NCI-H1048 (cell line): ENCODE measurements around the gene MATR3.
A peak's percentile ranks its signal among the peaks of the same experiment; 100 is the strongest.

Experiments
- DNase-seq: peaks from one replicate; lab custom pipeline; 2025; lab: John Stamatoyannopoulos, UW

The MATR3 gene

DNA sequence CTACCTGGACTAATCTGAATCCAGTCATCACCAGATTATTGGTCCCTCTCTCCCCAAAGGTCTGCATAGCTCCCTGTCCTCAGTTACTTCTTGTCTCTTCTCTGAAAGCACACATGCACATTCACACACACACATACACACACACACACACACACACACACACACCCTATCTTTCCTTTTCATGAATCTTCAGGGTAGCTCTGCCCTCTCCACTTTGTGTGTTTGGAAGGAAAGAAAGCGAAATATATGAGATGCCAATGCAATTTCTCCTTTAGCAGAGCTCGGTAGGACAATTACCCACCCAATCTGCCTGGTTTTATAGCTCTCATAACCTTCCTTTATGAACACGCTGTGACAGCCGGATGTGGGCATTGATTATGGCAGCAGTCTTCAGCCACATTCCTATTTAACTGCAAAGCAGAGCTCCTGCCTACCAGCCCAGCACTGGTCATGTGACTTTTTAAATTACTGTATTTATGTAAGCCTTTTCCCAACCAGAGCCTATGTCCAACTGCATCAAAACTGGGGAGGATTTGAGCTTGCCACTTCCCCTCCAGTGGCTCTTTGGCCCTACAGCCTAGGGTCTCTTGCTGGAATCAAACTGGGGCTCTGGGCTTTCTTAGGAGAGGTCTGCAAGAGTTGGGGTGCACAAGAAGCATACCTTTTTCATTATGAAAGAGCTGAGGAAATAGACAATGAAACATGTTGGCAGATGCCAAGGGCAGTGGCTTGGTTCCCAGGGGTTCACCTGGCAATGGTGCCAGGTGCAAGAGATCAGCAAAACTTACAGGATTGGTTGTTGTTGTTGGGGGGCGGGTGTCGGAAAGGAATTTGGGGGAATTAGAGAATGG is 20.8 kb upstream of the MATR3 start:
- DNase-seq, result no peak

DNA sequence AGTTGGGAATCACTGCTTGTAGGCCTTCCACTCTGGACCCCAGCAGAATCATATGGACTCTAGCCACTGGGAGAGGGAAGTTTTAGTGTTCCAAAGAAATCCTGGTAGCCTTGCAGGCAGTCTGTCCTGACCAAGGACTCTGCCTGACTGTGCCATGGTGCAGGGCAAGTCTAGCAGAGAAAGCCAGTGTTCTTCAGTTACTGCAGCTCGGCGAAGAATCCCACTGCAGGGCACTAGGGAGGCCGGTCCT is 20.3 kb upstream of the MATR3 start:
- no peak for DNase-seq

DNA sequence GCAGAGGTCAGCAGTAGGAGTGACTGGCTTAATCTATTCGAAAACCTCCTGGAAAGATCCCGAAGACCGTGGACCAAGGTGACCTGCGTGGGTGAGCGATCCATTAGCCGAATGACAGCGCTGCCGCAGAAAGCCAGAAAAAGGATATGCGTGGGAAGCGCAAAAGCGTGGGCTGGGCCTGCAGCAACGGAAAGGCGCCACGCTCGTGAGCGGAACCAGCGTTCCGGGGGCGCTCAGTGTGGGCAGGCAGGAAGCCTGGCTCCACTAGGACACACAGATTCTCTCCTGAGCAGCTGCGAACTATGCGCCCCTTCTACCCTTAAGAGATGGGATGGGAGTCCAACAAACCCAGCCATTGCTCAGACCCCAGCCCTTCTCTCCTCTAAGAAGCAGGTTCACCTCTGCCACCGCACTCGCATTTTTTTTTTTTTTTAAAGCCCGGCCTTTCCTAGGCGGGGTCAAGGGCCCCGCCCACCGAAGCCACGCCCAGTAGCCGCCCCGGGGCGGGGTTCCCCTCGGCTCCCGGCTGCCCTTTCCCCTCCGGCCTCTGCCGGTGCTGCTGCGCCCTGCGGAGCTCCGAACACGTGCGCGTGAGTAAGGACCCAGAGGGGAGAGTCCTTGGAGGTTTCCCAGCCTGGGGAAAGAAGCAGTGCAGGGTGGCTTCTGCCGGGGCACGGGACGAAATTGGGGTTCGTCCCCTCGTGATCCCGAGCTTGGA is 19.8 kb upstream of the MATR3 start:
- DNase-seq, result peak; percentile 52

DNA sequence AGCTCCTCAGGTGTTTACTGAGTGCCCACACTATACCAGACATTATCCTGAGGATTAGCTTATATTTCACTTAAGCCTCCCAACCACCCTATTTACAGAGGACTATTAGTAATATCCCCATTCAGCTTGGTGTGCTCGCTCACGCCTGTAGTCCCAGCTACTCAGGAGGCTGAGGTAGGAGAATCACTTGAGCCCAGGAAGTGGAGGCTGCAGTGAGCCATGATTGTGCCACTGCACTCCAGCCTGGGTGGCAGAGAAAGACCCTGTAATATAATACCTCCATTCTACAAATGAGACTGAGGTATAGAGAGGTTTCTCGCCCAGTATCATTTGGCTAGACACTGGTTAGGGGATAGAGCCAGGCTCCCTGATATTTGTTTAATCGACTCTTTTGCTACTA is 18.0 kb upstream of the MATR3 start:
- no peak for DNase-seq

DNA sequence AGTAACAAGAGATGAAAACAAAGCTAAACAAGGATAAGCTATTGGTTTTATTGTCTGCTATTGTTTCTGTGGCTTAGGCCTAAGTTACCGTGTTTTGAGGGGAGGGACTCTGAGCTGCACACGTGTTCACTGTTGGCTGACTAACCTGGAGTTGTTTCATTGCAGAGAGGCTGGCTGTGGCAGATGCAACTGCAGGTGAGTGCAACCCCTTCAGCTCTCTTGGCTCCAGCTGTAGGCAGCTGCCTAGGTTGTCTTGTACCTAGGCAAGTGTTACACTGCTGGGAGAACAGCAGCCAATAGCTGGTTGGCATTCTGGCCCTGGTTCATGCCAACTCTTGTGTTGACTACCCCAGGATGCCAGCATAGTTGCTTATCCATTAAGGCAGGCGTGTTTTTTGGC is 17.6 kb upstream of the MATR3 start:
- DNase-seq, result no peak

DNA sequence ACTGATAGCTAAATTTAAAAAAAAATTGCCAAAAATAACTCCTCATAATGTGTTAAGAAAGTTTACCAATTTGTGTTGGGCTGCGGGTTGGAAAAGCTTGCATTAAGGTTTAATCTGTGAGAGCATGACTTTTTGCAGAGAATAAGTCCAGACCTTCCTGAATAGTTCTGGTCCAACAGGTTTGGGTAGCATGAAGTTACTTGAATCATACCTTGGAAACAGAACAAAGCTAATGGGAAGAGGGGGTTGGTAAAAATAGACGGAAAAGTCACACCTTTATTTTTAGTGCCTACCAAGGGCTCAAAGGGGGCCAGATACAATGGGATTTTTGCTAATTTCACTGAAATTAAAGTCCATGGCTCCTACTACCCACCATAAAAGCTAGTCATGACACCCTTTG is 17.1 kb upstream of the MATR3 start:
- DNase-seq, result no peak

DNA sequence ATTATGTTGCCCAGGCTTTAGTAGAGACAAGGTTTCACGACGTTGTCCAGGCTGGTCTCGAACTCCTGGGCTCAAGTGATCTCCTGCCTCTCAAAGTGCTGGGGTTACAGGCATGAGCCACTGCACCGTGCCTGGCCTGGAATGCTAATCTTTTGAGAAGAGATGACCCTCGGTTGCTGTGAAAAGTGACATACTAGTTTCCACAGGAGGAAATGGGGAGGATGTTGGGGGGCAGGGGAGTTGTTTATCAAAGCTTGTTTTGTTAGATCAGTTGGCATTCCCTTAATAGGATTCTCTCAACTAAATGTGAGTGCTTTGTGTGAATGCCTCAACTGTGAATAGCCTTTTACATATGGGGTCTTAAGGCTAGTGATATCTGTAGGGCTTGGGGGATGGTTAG is 16.4 kb upstream of the MATR3 start:
- no peak for DNase-seq

DNA sequence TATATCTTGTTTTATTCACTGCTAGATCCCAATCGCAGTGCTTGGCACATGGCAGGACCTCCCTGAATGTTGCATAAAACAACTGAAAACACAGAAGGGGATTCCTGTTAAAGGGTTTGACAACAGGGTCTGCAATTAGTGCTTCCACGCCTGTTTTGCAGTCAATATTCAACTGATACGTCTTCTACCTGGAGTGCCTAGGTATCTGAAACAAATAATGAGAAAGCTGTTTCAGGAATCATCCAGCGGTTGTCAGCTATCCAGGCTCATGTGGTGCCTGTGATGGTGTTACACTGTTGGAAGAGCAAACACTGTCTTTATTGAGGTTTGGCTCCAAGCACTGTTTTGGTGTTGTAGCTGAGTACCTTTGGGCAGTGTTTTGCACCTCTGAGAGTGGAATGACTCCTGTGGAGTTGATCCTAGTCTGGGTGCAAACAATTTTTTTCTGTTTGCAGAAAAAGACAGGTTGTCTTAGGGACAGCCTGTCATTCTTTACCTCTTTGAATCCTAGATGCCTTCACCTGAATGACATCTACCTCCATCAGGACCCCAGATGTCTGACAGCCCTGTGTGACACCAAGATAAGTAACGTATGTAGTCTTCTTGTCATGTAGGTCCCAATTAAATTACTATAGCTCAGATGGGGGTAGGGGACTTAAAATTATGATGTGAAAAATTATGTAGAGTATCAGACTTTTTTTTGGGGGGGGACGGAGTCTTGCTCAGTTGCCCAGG is 14.8 kb upstream of the MATR3 start:
- no peak for DNase-seq

DNA sequence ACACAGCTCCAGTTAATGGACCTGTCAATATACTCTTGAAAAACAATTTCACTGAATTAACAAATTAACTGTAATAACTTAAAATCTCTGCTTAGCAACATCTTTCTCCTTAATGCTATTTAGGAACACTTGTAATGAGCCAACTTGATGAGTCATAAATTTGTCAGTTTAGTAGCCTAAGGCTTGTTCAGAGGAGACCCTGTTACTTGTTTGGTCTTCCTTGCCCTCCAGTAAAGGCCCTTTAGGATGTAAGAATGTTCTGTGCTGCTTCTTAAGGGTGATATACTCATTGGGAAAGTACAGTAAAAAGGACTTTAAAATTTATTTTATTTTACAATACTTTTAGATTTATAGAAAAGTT is 11.4 kb upstream of the MATR3 start:
- no peak for DNase-seq

DNA sequence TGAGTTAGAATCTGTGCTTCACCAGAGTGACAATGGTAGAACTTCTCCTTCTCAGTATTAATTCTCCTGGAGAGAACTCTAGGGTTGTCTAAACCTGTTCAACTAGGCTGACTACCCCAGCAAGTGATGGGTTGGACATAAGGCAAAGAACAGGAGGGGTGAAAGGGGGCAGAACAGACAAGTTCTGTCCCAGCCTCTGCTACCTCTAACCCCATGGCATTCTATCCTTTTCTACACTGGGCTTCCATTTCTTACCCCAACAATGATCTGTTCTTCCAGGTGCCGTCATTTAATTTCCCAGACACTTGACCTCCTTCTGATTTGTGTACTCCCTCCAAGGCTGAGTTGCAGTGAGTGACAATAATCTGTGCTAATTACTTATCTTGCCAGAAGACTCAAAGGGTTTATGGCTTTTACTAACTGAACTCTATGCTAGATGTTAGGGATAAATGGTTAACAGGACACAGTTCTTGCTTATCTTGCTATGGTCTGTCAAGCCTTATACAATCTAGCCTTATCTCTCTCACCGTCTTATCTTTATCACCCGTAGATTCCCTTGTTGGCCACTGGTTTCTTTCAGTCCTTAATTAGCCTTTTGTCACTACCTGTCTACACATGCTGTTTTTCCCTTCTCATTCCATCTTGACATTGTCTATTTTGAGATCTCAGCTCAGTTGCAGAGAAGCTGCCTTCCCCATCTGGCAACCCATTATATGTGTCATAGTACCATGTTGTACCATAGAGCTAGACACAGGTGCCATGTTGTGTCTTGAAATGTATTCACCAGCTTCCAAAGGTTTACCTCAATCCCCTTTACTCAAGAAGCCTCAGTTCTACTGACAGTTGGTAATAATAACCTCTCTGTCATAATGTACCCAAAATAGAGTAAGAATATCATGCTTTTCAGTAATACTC is 10.0 kb upstream of the MATR3 start:
- DNase-seq, result no peak

DNA sequence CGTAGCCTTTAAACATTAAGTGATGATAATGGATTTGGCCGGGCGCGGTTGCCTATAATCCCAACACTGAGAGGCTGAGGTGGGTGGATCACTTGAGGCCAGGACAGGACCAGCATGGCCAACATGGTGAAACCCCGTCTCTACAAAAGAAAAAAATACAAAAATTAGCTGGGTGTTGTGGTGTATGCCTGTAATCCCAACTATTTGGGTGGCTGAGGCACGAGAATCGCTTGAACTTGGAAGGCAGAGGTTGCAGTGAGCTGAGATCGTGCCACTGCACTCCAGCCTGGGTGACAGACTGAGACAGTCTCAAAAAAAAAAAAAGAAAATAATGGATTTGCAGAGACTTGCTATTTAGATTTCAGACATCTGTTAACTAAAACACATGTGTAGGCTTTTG is 9.2 kb upstream of the MATR3 start:
- DNase-seq, result no peak

DNA sequence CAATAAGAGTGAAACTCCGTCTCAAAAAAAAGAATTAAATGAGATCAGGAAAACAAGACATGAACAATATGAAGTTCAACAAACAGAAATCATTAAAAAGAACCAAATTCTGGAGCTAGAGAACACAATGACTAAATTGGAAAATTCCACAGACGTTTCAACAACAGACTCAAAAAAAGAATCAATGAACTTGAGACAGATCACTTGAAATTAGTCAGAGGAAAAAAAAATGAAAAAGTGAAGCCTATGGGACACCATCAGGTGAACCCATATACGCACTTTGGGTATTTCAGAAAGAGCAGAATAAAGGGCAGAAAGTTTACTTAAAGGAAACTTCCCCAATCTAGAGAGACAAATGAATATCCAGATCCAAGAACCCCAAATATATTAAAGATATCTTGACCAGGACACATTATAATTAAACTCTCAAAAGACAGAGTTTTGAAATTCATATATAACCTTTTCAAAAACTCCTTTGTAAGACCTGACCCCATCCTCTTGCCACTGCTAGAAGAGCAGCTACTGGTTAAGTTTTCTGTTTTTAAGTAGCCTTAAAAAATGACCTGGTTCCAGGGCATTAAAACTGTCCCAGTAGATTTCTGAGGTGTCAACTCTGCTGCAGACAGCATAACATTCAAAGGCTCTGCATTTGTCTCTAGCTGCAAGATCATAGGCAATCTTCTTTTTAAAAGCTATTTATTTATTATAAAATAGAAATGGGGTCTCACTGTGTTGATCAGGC is 7.7 kb upstream of the MATR3 start:
- no peak for DNase-seq

DNA sequence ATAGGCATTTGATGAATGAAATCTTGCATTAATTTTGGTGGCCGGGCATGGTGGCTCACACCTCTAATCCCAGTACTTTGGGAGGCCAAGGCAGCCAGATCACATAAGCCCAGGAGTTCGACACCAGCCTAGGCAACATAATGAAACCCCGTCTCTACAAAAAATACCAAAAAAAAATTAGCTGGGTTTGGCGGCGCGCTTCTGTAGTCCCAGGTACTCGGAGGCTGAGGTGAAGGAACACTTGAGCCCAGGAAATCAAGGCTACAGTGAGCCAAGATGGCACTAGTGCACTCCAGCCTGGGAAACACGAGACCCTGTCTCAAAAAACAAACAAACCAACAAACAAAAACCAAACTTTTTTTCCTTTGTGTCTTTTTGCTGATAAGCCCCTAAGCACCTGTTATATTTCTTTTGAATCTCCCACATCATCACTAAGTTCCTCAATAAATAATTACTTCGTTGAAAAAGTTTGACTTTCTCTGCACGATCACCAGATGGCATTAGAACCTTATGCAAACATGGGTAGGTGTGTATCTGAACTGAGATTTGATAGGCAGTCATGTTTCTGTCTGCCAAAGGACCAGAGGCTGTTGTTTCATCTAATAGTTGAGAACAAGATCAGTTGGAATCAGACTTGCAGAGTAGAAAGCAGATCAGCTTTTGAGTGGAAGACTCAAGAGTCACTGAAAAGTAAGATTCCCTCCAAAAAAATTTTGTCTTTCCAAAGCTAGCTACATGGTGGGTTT is 5.5 kb upstream of the MATR3 start:
- no peak for DNase-seq

DNA sequence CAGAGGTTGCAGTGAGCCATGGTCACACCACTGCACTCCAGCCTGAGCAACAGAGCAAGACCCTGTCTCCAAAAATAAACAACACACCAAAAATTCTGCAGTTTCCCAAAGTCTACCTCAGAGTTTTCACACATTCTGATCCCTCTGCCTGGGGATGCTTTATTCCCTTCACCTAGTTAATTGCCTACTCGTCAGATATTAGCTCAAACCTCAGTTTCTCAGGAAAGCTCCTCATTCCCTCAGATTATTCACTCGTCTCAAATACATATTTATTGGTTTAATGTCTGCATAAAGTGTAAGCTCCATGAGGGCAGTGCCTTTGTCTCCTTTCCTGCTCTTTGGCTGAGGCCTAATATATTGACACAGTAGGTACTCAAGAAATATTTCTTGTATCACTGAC is 2.5 kb upstream of the MATR3 start:
- no peak for DNase-seq

DNA sequence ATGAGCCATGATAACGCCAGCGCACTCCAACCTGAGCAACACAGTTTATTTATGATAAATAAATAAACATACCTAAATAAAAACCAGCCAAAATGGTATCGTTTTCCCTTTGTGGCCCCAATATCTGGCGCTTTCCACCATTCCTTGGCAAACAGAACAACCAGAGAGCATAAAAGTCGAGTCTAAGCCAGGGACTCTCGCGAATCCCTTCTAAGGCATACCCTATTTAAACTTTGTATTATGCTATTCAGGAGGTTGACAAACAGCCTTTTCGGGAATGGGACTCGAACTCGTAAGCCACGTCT is 386 bp upstream of the MATR3 start:
- no peak for DNase-seq

DNA sequence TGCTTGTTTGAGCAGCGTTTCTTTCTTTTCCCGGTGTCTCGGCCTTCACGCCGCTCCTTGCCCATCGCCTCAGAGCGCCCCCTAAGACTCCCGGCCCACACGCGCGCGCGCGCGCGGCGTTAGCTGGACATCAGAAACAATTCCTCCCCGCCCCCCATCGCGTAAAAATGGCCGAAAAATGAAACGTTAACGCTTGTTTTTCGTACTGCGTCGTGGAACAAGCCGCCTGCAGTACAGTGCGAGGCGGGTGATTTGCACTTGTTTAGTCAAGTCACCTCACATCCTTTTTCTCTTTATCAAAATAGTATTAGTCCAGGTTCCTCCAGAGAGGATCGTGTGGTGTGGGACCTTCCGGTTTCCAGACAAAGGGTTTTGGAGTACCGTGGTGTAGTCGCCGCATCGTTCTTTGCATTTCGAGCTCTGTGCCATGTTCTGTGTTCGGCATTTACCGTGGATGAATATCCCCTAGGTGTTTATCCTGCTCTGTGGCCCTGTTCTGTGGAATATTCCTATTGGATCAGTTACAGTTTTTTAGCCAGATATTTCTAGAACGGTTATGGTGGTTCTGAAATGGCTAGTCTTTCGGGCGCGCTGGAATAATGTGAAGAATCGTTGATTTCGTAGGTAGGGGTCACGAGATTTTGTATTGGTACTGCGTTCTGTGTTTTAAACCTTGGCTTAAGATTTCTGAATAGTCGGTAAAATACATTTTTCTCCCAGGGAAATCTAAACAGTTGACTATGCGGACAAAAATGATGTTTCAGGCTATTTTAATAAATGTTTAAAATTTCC is 1.0 kb downstream of the MATR3 start:
- peak; percentile 57 for DNase-seq

DNA sequence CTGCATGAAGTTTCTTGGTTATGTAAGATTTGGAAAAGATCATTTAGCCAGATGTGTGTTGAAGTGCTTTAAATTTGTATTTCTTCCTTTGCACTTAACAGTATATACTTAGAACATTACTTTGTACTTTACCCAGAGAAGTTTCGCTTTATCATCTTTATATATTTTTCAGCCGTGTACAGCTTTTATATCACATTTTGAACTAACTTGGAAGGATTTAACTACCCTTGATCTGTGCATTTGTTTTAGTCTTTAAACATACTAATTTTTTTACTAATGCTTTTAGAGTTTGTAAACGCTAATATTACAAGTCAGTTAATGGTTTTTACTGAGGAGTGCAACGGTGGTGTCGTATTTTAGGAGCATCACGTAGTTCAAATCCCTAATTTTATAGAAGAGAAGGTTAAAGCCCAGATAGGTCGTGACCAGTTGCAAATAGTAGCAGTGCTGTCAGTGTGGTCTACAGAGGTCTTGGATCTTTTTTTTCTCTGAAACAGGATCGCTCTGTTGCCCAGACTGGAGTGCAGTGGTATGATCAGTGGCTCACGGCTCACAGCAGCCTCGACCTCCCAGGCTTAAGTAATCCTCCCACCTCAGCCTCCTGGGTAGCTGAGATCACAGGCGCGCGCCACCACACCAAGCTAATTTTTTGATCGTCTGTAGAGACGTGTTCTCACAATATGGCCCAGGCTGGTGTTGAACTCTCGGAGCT is 2.0 kb downstream of the MATR3 start:
- DNase-seq, result no peak

DNA sequence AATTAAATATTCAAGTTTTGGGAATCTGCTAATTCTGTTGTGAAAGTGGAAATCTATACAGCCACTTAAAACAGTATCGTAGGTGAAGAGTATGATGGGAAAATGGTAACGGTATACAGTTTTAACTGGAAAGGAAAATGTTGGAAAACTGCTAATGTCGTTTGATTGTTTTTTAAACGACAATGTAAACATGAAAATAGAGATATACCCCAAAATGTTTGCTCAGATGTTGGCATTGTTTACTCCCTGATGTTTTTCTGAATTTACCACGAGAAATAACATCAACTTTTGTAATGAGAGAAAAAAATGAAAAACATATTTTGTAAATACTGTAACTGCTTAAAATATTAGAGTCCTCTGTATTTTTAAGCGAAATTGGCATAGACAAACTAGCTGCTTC is 2.7 kb downstream of the MATR3 start:
- DNase-seq, result no peak

DNA sequence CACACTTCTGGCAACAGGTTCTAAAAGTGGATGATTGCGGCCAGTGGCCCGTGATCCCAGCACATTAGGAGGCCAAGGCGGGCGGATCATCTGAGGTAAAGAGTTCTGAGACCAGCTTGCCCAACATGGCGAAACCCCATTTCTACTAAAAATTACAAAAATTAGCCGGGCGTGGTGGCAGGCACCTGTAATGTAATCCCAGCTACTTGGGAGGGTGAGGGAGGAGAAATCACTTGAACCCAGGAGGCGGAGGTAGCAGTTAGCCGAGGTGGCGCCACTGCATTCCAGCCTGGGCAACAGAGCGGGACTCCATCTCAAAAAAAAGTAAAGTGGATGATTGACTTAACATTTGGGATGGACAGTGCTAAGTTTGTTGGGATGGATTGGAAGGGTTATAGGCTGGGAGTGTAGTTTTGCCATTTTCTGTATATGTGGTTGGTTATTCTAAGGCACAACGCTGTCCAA is 3.4 kb downstream of the MATR3 start:
- DNase-seq, result no peak
